ENCODE results near the gene SFN.
A peak's percentile ranks its signal among the peaks of the same experiment; 100 is the strongest.
"Not testable (repeated sequence)": the region's sequence is repeated elsewhere in the genome, so short reads cannot be mapped to it uniquely, and the experiment has no call there.

Gene SFN

GRCh38 chr1:26881611-26882010 is 18.7 kb downstream of the SFN start:
- CTCF ChIA-PET = interaction anchor here (1.0 to 7.6 kb wide), 11 partner anchors 10 to 283 kb away, joined by 3 to 56 read pairs (median 8); partner anchors contain the start of gene SFN
- not testable (repeated sequence) for H3K4me3 ChIP-seq (ENCODE audit: control insufficient read depth in 1 of 7, extremely low read depth in 1 of 7, insufficient read depth in 4 of 7, low read depth in 2 of 7, low read length in 6 of 7); DNase-seq; H3K27me3 ChIP-seq (replicated peaks in 2 of 5; ENCODE audit: control insufficient read depth in 4 of 5, insufficient read depth in 5 of 5, low read length in 4 of 5); H3K9me3 ChIP-seq (ENCODE audit: control extremely low read depth in 1 of 5, control insufficient read depth in 4 of 5, insufficient read depth in 2 of 5, low read depth in 1 of 5, low read length in 4 of 5); H3K27ac ChIP-seq (ENCODE audit: insufficient read depth in 1 of 2, low read depth in 1 of 2, low read length in 2 of 2, poor library complexity in 1 of 2, severe bottlenecking in 2 of 2); H3K4me1 ChIP-seq (ENCODE audit: control extremely low read depth in 1 of 4, control insufficient read depth in 4 of 4, insufficient read depth in 4 of 4, low read length in 3 of 4)
- POLR2A ChIA-PET = interaction anchor here (0.7 kb wide), 1 partner anchor 10 kb away, joined by 3 read pairs; no protein-coding TSS in a partner anchor
- H3K36me3 ChIP-seq (ENCODE audit: control insufficient read depth in 4 of 4, insufficient read depth in 4 of 4, low read length in 3 of 4) = peaks cover 20 to 82% (median 54%) of the 10 kb centered on the region in 4 experiments
- 100% methylated on average over 5 of the region's 6 CpGs for WGBS (ENCODE audit: insufficient coverage)

- 97% methylated on average over 5 of the region's 5 CpGs for WGBS (ENCODE audit: insufficient coverage)
- H3K27me3 ChIP-seq (replicated peaks in 2 of 5; ENCODE audit: control insufficient read depth in 4 of 5, insufficient read depth in 5 of 5, low read length in 4 of 5) = no peaks in the 10 kb centered on the region
- no peaks in the 10 kb centered on the region for H3K4me1 ChIP-seq (ENCODE audit: control extremely low read depth in 1 of 4, control insufficient read depth in 4 of 4, insufficient read depth in 4 of 4, low read length in 3 of 4)
- POLR2A ChIA-PET = no interaction called here
- H3K27ac ChIP-seq (ENCODE audit: insufficient read depth in 1 of 2, low read depth in 1 of 2, low read length in 2 of 2, poor library complexity in 1 of 2, severe bottlenecking in 2 of 2) = no peak overlapping the region
- no peaks in the 10 kb centered on the region for H3K9me3 ChIP-seq (ENCODE audit: control extremely low read depth in 1 of 5, control insufficient read depth in 4 of 5, insufficient read depth in 2 of 5, low read depth in 1 of 5, low read length in 4 of 5)
- no peak for DNase-seq
- CTCF ChIA-PET = interaction anchor here (1.0 to 7.6 kb wide), 10 partner anchors 17 to 284 kb away, joined by 3 to 56 read pairs (median 8); partner anchors contain the start of gene SFN
- no peak overlapping the region for H3K4me3 ChIP-seq (ENCODE audit: control insufficient read depth in 1 of 7, extremely low read depth in 1 of 7, insufficient read depth in 4 of 7, low read depth in 2 of 7, low read length in 6 of 7)
- H3K36me3 ChIP-seq (ENCODE audit: control insufficient read depth in 4 of 4, insufficient read depth in 4 of 4, low read length in 3 of 4) = peaks cover 20 to 75% (median 53%) of the 10 kb centered on the region in 4 experiments
These were observed 19.9 kb downstream of the SFN start for GRCh38 chr1:26882696-26883463.

- ChIA-PET POLR2A (no interaction called here), CTCF (interaction anchor here (0.7 to 4.8 kb wide), 21 partner anchors 8 to 877 kb away, joined by 3 to 26 read pairs (median 4); partner anchors contain the start of genes GPATCH3 and PIGV)
- Histone ChIP-seq H3K36me3 (ENCODE audit: control insufficient read depth in 4 of 4, insufficient read depth in 4 of 4, low read length in 3 of 4) (peaks cover 20 to 66% (median 40%) of the 10 kb centered on the region in 4 experiments), H3K9me3 (ENCODE audit: control extremely low read depth in 1 of 5, control insufficient read depth in 4 of 5, insufficient read depth in 2 of 5, low read depth in 1 of 5, low read length in 4 of 5) (no peaks in the 10 kb centered on the region), H3K4me3 (ENCODE audit: control insufficient read depth in 1 of 7, extremely low read depth in 1 of 7, insufficient read depth in 4 of 7, low read depth in 2 of 7, low read length in 6 of 7) (no peak overlapping the region), H3K4me1 (ENCODE audit: control extremely low read depth in 1 of 4, control insufficient read depth in 4 of 4, insufficient read depth in 4 of 4, low read length in 3 of 4) (peaks cover 3 to 21% (median 18%) of the 10 kb centered on the region in 4 experiments), H3K27me3 (replicated peaks in 2 of 5; ENCODE audit: control insufficient read depth in 4 of 5, insufficient read depth in 5 of 5, low read length in 4 of 5) (no peaks in the 10 kb centered on the region), H3K27ac (ENCODE audit: insufficient read depth in 1 of 2, low read depth in 1 of 2, low read length in 2 of 2, poor library complexity in 1 of 2, severe bottlenecking in 2 of 2) (no peak overlapping the region)
- no CpG with 5 or more reads among the region's 1 CpG for WGBS (ENCODE audit: insufficient coverage)
- DNase-seq = peak; percentile 46 to 71 (median 67)
These were observed 24.2 kb downstream of the SFN start for GRCh38 chr1:26887125-26887524.

GRCh38 chr1:26888231-26888630 is 25.3 kb downstream of the SFN start:
- peaks cover 22 to 66% (median 39%) of the 10 kb centered on the region in 4 experiments for H3K36me3 ChIP-seq (ENCODE audit: control insufficient read depth in 4 of 4, insufficient read depth in 4 of 4, low read length in 3 of 4)
- no peaks in the 10 kb centered on the region for H3K27me3 ChIP-seq (replicated peaks in 2 of 5; ENCODE audit: control insufficient read depth in 4 of 5, insufficient read depth in 5 of 5, low read length in 4 of 5)
- no peak overlapping the region for H3K4me3 ChIP-seq (ENCODE audit: control insufficient read depth in 1 of 7, extremely low read depth in 1 of 7, insufficient read depth in 4 of 7, low read depth in 2 of 7, low read length in 6 of 7)
- H3K9me3 ChIP-seq (ENCODE audit: control extremely low read depth in 1 of 5, control insufficient read depth in 4 of 5, insufficient read depth in 2 of 5, low read depth in 1 of 5, low read length in 4 of 5) = no peaks in the 10 kb centered on the region
- H3K4me1 ChIP-seq (ENCODE audit: control extremely low read depth in 1 of 4, control insufficient read depth in 4 of 4, insufficient read depth in 4 of 4, low read length in 3 of 4) = peaks cover 3 to 21% (median 18%) of the 10 kb centered on the region in 4 experiments
- ChIA-PET CTCF (interaction anchor here (1.0 to 4.8 kb wide), 8 partner anchors 11 to 290 kb away, joined by 3 to 26 read pairs (median 5); partner anchors contain the start of genes GPATCH3 and PIGV), POLR2A (no interaction called here)
- H3K27ac ChIP-seq (ENCODE audit: insufficient read depth in 1 of 2, low read depth in 1 of 2, low read length in 2 of 2, poor library complexity in 1 of 2, severe bottlenecking in 2 of 2) = no peak overlapping the region
- DNase-seq = no peak
- WGBS (ENCODE audit: insufficient coverage) = 100% methylated on average over 1 of the region's 1 CpG

- Histone ChIP-seq H3K4me1 (ENCODE audit: control extremely low read depth in 1 of 4, control insufficient read depth in 4 of 4, insufficient read depth in 4 of 4, low read length in 3 of 4) (peaks cover 3 to 21% (median 18%) of the 10 kb centered on the region in 4 experiments), H3K9me3 (ENCODE audit: control extremely low read depth in 1 of 5, control insufficient read depth in 4 of 5, insufficient read depth in 2 of 5, low read depth in 1 of 5, low read length in 4 of 5) (no peaks in the 10 kb centered on the region), H3K27me3 (replicated peaks in 2 of 5; ENCODE audit: control insufficient read depth in 4 of 5, insufficient read depth in 5 of 5, low read length in 4 of 5) (no peaks in the 10 kb centered on the region), H3K4me3 (ENCODE audit: control insufficient read depth in 1 of 7, extremely low read depth in 1 of 7, insufficient read depth in 4 of 7, low read depth in 2 of 7, low read length in 6 of 7) (peak within 1 kb of the TSS; percentile 65 to 96 (median 91)), H3K27ac (ENCODE audit: insufficient read depth in 1 of 2, low read depth in 1 of 2, low read length in 2 of 2, poor library complexity in 1 of 2, severe bottlenecking in 2 of 2) (peak within 1 kb of the TSS; percentile 72 to 89), H3K36me3 (ENCODE audit: control insufficient read depth in 4 of 4, insufficient read depth in 4 of 4, low read length in 3 of 4) (peaks cover 16 to 66% (median 43%) of the 10 kb centered on the region in 4 experiments)
- CTCF ChIA-PET = interaction anchor here (0.6 to 4.8 kb wide), 7 partner anchors 9 to 296 kb away, joined by 3 to 26 read pairs (median 3); partner anchors contain the start of gene GPATCH3
- peak; percentile 79 to 90 (median 85) for DNase-seq
- WGBS (ENCODE audit: insufficient coverage) = 1% methylated on average over 84 of the region's 89 CpGs
- POLR2A ChIA-PET = interaction anchor here (0.6 to 1.7 kb wide), 4 partner anchors 10 to 56 kb away, joined by 3 to 12 read pairs (median 4); partner anchors contain the start of gene GPATCH3
These were observed 26.9 kb downstream of the SFN start, which contains the start of gene GPN2 for GRCh38 chr1:26889551-26890466. GPN2 (minus strand) TSS chr1:26890283; CDS start chr1:26890096, 187 bp downstream.

- 6% methylated on average over 12 of the region's 12 CpGs for WGBS (ENCODE audit: insufficient coverage)
- peak overlapping the region; percentile 72 to 89 for H3K27ac ChIP-seq (ENCODE audit: insufficient read depth in 1 of 2, low read depth in 1 of 2, low read length in 2 of 2, poor library complexity in 1 of 2, severe bottlenecking in 2 of 2)
- DNase-seq = peak in 1 of 3 donors; percentile 25
- ChIA-PET CTCF (interaction anchor here (0.7 to 4.8 kb wide), 5 partner anchors 9 to 282 kb away, joined by 3 to 26 read pairs (median 3); partner anchors contain the start of gene GPATCH3), POLR2A (interaction anchor here (0.6 to 1.7 kb wide), 3 partner anchors 9 to 57 kb away, joined by 3 to 12 read pairs (median 4); partner anchors contain the start of gene GPATCH3)
- peaks cover 14 to 64% (median 46%) of the 10 kb centered on the region in 4 experiments for H3K36me3 ChIP-seq (ENCODE audit: control insufficient read depth in 4 of 4, insufficient read depth in 4 of 4, low read length in 3 of 4)
- peak overlapping the region; percentile 65 to 96 (median 91) for H3K4me3 ChIP-seq (ENCODE audit: control insufficient read depth in 1 of 7, extremely low read depth in 1 of 7, insufficient read depth in 4 of 7, low read depth in 2 of 7, low read length in 6 of 7)
- H3K27me3 ChIP-seq (replicated peaks in 2 of 5; ENCODE audit: control insufficient read depth in 4 of 5, insufficient read depth in 5 of 5, low read length in 4 of 5) = no peaks in the 10 kb centered on the region
- peaks cover 3 to 21% (median 18%) of the 10 kb centered on the region in 4 experiments for H3K4me1 ChIP-seq (ENCODE audit: control extremely low read depth in 1 of 4, control insufficient read depth in 4 of 4, insufficient read depth in 4 of 4, low read length in 3 of 4)
- no peaks in the 10 kb centered on the region for H3K9me3 ChIP-seq (ENCODE audit: control extremely low read depth in 1 of 5, control insufficient read depth in 4 of 5, insufficient read depth in 2 of 5, low read depth in 1 of 5, low read length in 4 of 5)
These were observed 27.5 kb downstream of the SFN start for GRCh38 chr1:26890467-26890796.
